Liver (tissue), 9 donors: ENCODE results near the gene MAG. TPM values are rescaled to one million over a fixed set of nuclear protein-coding genes. Genes with fewer than 3 reads are reported as not detected.
A peak's percentile ranks its signal among the peaks of the same experiment; 100 is the strongest.

ENCODE experiments used
- DNase-seq: peaks from one replicate; pipeline ENCODE4 v3.0.0-alpha.2; 2017; ENCODE audit warnings: low spot score
- H3K27ac ChIP-seq, 2 donors: one replicate each; pipeline ENCODE4 v1.7.0; 2013; ENCODE audit warnings: inconsistent platforms in 2 of 2, low read length in 2 of 2, control low read depth in 1 of 2, low read depth in 1 of 2, mild to moderate bottlenecking in 1 of 2
- H3K27me3 ChIP-seq, 4 donors: one replicate each; pipeline versions ENCODE4 v1.6.1 to v1.7.0; 2013; ENCODE audit warnings: low read length in 3 of 4, inconsistent platforms in 1 of 4, mild to moderate bottlenecking in 1 of 4, moderate library complexity in 1 of 4; ENCODE audit not compliant: control insufficient read depth in 4 of 4, insufficient read depth in 4 of 4
- H3K36me3 ChIP-seq, 4 donors: one replicate each; pipeline versions ENCODE4 v1.6.1 to v1.7.0; 2013; ENCODE audit warnings: low read length in 3 of 4, mild to moderate bottlenecking in 3 of 4, low read depth in 1 of 4, moderate library complexity in 1 of 4; ENCODE audit not compliant: control insufficient read depth in 4 of 4, insufficient read depth in 3 of 4
- H3K4me1 ChIP-seq, 4 donors: one replicate each; pipeline versions ENCODE4 v1.6.1 to v1.7.0; 2013; ENCODE audit warnings: low read length in 3 of 4, mild to moderate bottlenecking in 3 of 4, moderate library complexity in 1 of 4; ENCODE audit not compliant: control insufficient read depth in 4 of 4, insufficient read depth in 4 of 4
- H3K4me3 ChIP-seq, 3 donors: one replicate each; pipeline versions ENCODE4 v1.6.1 to v1.7.0; 2013; ENCODE audit warnings: low read length in 3 of 3, control low read depth in 1 of 3, low read depth in 1 of 3, mild to moderate bottlenecking in 1 of 3
- H3K9ac ChIP-seq, 2 donors: one replicate each; pipeline ENCODE4 v1.7.0; 2013; ENCODE audit warnings: low read length in 2 of 2, mild to moderate bottlenecking in 2 of 2, moderate library complexity in 2 of 2, control low read depth in 1 of 2, low read depth in 1 of 2
- H3K9me3 ChIP-seq, 4 donors: one replicate each; pipeline versions ENCODE4 v1.6.1 to v1.7.0; 2013; ENCODE audit warnings: low read length in 3 of 4; ENCODE audit not compliant: control insufficient read depth in 4 of 4
- CTCF ChIP-seq: fragments of 150-350 bp; IDR thresholded peaks from 2 replicates; pipeline ENCODE4 v1.5.1; 2017; ENCODE audit warnings: improper control_type of control experiment, low read depth, low read length; ENCODE audit not compliant: missing input control
- FOXA1 ChIP-seq: IDR thresholded peaks from 2 replicates; pipeline ENCODE4 v1.6.1; 2016; ENCODE audit warnings: antibody characterized with exemption
- FOXA2 ChIP-seq: IDR thresholded peaks from 2 replicates; pipeline ENCODE4 v1.6.1; 2016; ENCODE audit warnings: antibody characterized with exemption
- GABPA ChIP-seq, 2 donors: IDR thresholded peaks in 1 of 2; conservative IDR thresholded peaks in 1 of 2; 2 replicates each; pipeline ENCODE4 v1.6.1; 2016; ENCODE audit warnings: antibody characterized with exemption in 2 of 2, mild to moderate bottlenecking in 1 of 2, moderate library complexity in 1 of 2
- HNF4G ChIP-seq: IDR thresholded peaks from 2 replicates; pipeline ENCODE4 v1.6.1; 2016; ENCODE audit warnings: antibody characterized with exemption
- JUND ChIP-seq, 2 donors: IDR thresholded peaks; 2 replicates each; pipeline ENCODE4 v1.6.1; 2016; ENCODE audit warnings: antibody characterized with exemption in 2 of 2
- MAX ChIP-seq: IDR thresholded peaks from 2 replicates; pipeline ENCODE4 v1.6.1; 2016; ENCODE audit warnings: antibody characterized with exemption
- NR2F2 ChIP-seq: IDR thresholded peaks from 2 replicates; pipeline ENCODE4 v1.6.1; 2016; ENCODE audit warnings: antibody characterized with exemption
- RAD21 ChIP-seq, 2 donors: IDR thresholded peaks; 2 replicates each; pipeline ENCODE4 v1.6.1; 2016; ENCODE audit warnings: antibody characterized with exemption in 2 of 2, mild to moderate bottlenecking in 2 of 2
- REST ChIP-seq: IDR thresholded peaks from 2 replicates; pipeline ENCODE4 v1.6.1; 2016; ENCODE audit warnings: antibody characterized with exemption, mild to moderate bottlenecking
- SP1 ChIP-seq: IDR thresholded peaks from 2 replicates; pipeline ENCODE4 v1.6.1; 2018; ENCODE audit warnings: antibody characterized with exemption, mild to moderate bottlenecking
- TAF1 ChIP-seq: conservative IDR thresholded peaks from 2 replicates; pipeline ENCODE4 v1.6.1; 2016; ENCODE audit warnings: antibody characterized with exemption, mild to moderate bottlenecking
- YY1 ChIP-seq: IDR thresholded peaks from 2 replicates; pipeline ENCODE4 v1.6.1; 2016; ENCODE audit warnings: antibody characterized with exemption, mild to moderate bottlenecking
- WGBS: extraction: QIAGEN DNeasy Blood & Tissue Kit; methylation state at CpG from one replicate; pipeline ENCODE4 v1.1.7; 2013; 5-methylcytosine and 5-hydroxymethylcytosine counted together
- polyA plus RNA-seq, 2 donors: library from polyadenylated mRNA; stranded (reverse) in 1 of 2; unstranded in 1 of 2; fragments of 200-250 nt in 1 of 2; fragments of >200 nt in 1 of 2; fragmentation: Nextera tagmentation in 1 of 2; extraction: Ambion mirVana in 1 of 2; gene quantifications; one replicate each; pipeline versions ENCODE4 v1.2.1 to v1.2.3, GENCODE V29; 2013 to 2015
- total RNA-seq, 2 donors: library from RNA; depleted of rRNA; stranded (reverse); fragments of >200 nt; gene quantifications; one replicate each; pipeline ENCODE4 v1.2.3, GENCODE V29; 2014
- donor health status: healthy.
- donor health status: healthy.
- donor health status: healthy.
- donor health status: healthy.
- donor health status: healthy.

MAG gene
- total and polyA plus RNA-seq, 4 donors, result 0.29 to 3.9 (median 0.33) TPM; not detected in 1

DNA sequence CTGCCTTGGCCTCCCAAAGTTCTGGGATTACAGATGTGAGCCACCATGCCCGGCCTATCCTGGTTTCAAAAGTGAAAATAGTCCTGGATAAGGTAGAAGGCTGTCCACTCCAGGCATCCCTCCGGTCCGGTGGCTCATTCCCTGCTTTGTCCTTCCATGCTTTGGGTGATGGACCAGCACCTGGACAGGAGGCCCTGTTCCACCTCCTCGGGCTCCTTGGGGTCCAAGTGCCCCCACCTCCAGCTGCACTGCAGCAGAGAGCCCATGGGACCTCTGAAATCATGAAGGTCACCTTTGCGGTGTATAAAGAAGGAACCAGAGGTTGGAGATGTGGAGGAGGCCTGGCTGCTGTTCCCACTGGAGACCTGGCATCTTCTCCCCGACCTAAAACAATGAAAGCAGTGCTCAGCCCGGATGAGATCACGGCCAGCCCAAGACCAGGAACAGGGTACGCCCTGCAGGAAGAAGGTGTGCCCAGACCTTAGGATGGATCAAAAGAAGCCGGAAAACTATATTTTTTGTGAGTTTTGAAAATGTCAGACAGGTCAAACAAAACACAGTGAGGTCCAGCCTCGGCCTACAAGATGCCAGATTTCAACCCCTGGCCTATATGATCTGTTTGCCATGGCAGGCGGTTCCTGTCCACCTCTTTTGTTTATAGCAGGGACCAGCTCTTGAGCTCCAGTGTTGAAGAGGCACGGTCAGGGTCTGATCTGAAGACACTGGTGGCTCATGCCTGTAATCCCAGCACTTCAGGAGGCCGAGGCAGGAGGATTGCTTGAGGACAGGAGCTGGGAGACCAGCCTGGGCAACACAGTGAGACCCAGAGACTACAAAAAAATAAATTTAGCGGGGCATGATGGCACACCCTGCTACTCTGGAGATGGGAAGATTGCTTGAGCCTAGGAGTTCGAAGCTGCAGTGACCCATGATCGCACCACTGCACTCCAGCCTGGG is 37.3 kb upstream of the MAG start:
- Histone ChIP-seq H3K9ac (no peak overlapping the region), H3K4me3 (no peak overlapping the region), H3K27ac (peak overlapping the region in 1 of 2 donors; percentile 12), H3K9me3 (no peaks in the 10 kb centered on the region), H3K4me1 (peaks cover 6 to 81% (median 53%) of the 10 kb centered on the region in 4 donors), H3K36me3 (peaks cover 3 to 15% (median 6%) of the 10 kb centered on the region in 4 donors), H3K27me3 (no peaks in the 10 kb centered on the region)
- DNase-seq, result no peak
- 93% methylated on average over 17 of the region's 17 CpGs for WGBS
- TF ChIP-seq YY1 (no peak), REST (no peak), GABPA (IDR thresholded peaks at IDR 0.05 in 1 of 2, conservative IDR thresholded peaks at IDR 0.05 in 1 of 2) (no peak), FOXA2 (no peak), RAD21 (IDR thresholded peaks at IDR 0.05) (no peak)

DNA sequence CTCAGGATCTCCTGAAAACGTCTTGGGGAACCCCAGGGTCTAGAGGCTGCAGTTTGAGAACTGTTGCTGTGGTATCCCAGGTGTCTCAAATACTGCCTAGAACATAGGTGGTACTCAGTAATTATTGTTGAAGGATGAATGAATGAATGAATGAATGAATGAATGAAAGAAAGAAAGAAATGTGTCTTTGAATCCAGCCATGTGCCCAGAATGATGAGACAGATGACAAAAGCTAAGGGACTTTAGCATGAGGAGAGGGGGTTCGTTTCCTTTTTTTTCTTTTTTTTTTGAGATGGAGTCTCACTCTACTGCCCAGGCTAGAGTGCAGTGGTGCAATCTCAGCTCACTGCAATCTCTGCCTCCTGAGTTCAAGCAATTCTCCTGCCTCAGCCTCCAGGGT is 35.4 kb upstream of the MAG start:
- H3K27me3 ChIP-seq, result no peaks in the 10 kb centered on the region
- no peak for DNase-seq
- peaks cover 7 to 79% (median 54%) of the 10 kb centered on the region in 4 donors for H3K4me1 ChIP-seq
- H3K36me3 ChIP-seq, result peaks cover 3 to 11% (median 6%) of the 10 kb centered on the region in 4 donors
- 75% methylated on average over 2 of the region's 2 CpGs for WGBS
- no peaks in the 10 kb centered on the region for H3K9me3 ChIP-seq
- H3K9ac ChIP-seq, result no peak overlapping the region
- TF ChIP-seq GABPA (IDR thresholded peaks at IDR 0.05 in 1 of 2, conservative IDR thresholded peaks at IDR 0.05 in 1 of 2) (no peak), TAF1 (no peak), MAX (no peak), FOXA1 (no peak), REST (no peak), HNF4G (no peak), FOXA2 (no peak), YY1 (no peak), NR2F2 (no peak), JUND (IDR thresholded peaks at IDR 0.05) (no peak), CTCF (no peak), SP1 (no peak)
- no peak overlapping the region for H3K27ac ChIP-seq
- no peak overlapping the region for H3K4me3 ChIP-seq
